ENCODE results near the gene ADTRP.

Gene ADTRP

DNA sequence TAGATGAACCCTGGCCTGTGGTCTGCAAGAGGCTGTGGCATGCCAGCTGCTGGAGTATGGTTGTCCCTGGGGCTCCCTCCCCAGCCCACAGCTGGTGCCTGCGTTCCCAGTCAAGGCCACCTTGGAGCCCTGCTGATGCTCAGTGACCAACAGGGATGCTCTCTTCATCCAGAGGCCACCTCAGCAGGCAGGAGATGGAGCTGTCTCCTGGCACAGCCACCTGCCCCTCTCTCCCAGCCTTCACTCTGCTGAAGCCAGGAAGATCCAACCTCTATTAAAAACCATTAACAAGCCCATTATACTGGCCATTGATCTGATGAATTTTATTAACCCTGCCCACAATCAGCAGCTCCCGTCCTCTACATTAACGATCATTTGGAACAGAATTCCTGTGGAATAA lies 40.4 kb downstream of the ADTRP start:
- no peak for ATAC-seq
- TF ChIP-seq GLIS3 (CRISPR knock-in tag; IDR thresholded peaks at IDR 0.05) (no peak), CREB5 (CRISPR knock-in tag; IDR thresholded peaks at IDR 0.05; ENCODE audit: low read depth) (no peak), OSR1 (CRISPR knock-in tag; IDR thresholded peaks at IDR 0.05) (no peak), CSDC2 (CRISPR knock-in tag; IDR thresholded peaks at IDR 0.05) (no peak), ZFP3 (CRISPR knock-in tag; IDR thresholded peaks at IDR 0.05) (no peak), BACH2 (CRISPR knock-in tag; IDR thresholded peaks at IDR 0.05; ENCODE audit: borderline replicate concordance) (no peak), SNAI2 (CRISPR knock-in tag; IDR thresholded peaks at IDR 0.05) (no peak), ZNF8 (CRISPR knock-in tag; IDR thresholded peaks at IDR 0.05) (no peak), ARNTL (CRISPR knock-in tag; IDR thresholded peaks at IDR 0.05; ENCODE audit: borderline replicate concordance, low read depth) (no peak), TCF4 (CRISPR knock-in tag; IDR thresholded peaks at IDR 0.05; ENCODE audit: borderline replicate concordance) (no peak), ZC3H10 (CRISPR knock-in tag; IDR thresholded peaks at IDR 0.05) (no peak), ZNF70 (CRISPR knock-in tag; IDR thresholded peaks at IDR 0.05) (no peak), RARB (CRISPR knock-in tag; IDR thresholded peaks at IDR 0.05) (no peak), ZNF565 (CRISPR knock-in tag; conservative IDR thresholded peaks at IDR 0.05; ENCODE audit: low read depth) (no peak)
- TF ChIP-seq, protein P1, sequence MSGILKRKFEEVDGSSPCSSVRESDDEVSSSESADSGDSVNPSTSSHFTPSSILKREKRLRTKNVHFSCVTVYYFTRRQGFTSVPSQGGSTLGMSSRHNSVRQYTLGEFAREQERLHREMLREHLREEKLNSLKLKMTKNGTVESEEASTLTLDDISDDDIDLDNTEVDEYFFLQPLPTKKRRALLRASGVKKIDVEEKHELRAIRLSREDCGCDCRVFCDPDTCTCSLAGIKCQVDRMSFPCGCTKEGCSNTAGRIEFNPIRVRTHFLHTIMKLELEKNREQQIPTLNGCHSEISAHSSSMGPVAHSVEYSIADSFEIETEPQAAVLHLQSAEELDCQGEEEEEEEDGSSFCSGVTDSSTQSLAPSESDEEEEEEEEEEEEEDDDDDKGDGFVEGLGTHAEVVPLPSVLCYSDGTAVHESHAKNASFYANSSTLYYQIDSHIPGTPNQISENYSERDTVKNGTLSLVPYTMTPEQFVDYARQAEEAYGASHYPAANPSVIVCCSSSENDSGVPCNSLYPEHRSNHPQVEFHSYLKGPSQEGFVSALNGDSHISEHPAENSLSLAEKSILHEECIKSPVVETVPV (CRISPR knock-in tag; IDR thresholded peaks at IDR 0.05), result no peak

DNA sequence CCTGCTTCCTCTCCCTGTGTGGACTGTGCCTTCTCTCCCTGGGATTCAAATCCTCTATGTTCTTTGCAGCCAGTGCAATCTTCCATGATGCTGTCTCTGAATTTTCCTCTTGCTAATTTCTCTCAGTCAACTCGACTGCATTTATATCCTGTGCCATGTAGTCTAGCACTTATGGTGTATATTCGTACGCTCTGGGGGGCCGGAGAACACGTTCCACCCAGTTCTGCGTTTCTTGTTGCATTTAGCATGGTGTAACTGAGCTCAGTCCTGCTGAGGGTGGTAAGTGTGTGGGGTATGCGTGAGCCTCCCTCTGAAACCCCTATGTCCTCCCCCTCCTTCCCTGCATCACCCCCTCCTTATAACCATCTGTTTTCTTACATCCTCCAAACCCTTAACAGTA lies 42.0 kb downstream of the ADTRP start:
- no peak for ATAC-seq
- TF ChIP-seq ISL1 (CRISPR knock-in tag; IDR thresholded peaks at IDR 0.05) (no peak), PPARA (CRISPR knock-in tag; IDR thresholded peaks at IDR 0.05; ENCODE audit: borderline replicate concordance) (no peak), ZNF70 (CRISPR knock-in tag; IDR thresholded peaks at IDR 0.05) (no peak), TCF4 (CRISPR knock-in tag; IDR thresholded peaks at IDR 0.05; ENCODE audit: borderline replicate concordance) (no peak), ZC3H10 (CRISPR knock-in tag; IDR thresholded peaks at IDR 0.05) (no peak), CREB5 (CRISPR knock-in tag; IDR thresholded peaks at IDR 0.05; ENCODE audit: low read depth) (no peak), ZFP30 (CRISPR knock-in tag; IDR thresholded peaks at IDR 0.05) (no peak), GLIS3 (CRISPR knock-in tag; IDR thresholded peaks at IDR 0.05) (no peak), SNAI2 (CRISPR knock-in tag; IDR thresholded peaks at IDR 0.05) (no peak)
- TF ChIP-seq, protein P1 (CRISPR knock-in tag; IDR thresholded peaks at IDR 0.05), result no peak
- TF ChIP-seq, protein P2, sequence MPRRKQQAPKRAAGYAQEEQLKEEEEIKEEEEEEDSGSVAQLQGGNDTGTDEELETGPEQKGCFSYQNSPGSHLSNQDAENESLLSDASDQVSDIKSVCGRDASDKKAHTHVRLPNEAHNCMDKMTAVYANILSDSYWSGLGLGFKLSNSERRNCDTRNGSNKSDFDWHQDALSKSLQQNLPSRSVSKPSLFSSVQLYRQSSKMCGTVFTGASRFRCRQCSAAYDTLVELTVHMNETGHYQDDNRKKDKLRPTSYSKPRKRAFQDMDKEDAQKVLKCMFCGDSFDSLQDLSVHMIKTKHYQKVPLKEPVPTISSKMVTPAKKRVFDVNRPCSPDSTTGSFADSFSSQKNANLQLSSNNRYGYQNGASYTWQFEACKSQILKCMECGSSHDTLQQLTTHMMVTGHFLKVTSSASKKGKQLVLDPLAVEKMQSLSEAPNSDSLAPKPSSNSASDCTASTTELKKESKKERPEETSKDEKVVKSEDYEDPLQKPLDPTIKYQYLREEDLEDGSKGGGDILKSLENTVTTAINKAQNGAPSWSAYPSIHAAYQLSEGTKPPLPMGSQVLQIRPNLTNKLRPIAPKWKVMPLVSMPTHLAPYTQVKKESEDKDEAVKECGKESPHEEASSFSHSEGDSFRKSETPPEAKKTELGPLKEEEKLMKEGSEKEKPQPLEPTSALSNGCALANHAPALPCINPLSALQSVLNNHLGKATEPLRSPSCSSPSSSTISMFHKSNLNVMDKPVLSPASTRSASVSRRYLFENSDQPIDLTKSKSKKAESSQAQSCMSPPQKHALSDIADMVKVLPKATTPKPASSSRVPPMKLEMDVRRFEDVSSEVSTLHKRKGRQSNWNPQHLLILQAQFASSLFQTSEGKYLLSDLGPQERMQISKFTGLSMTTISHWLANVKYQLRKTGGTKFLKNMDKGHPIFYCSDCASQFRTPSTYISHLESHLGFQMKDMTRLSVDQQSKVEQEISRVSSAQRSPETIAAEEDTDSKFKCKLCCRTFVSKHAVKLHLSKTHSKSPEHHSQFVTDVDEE (CRISPR knock-in tag; IDR thresholded peaks at IDR 0.05), result no peak

DNA sequence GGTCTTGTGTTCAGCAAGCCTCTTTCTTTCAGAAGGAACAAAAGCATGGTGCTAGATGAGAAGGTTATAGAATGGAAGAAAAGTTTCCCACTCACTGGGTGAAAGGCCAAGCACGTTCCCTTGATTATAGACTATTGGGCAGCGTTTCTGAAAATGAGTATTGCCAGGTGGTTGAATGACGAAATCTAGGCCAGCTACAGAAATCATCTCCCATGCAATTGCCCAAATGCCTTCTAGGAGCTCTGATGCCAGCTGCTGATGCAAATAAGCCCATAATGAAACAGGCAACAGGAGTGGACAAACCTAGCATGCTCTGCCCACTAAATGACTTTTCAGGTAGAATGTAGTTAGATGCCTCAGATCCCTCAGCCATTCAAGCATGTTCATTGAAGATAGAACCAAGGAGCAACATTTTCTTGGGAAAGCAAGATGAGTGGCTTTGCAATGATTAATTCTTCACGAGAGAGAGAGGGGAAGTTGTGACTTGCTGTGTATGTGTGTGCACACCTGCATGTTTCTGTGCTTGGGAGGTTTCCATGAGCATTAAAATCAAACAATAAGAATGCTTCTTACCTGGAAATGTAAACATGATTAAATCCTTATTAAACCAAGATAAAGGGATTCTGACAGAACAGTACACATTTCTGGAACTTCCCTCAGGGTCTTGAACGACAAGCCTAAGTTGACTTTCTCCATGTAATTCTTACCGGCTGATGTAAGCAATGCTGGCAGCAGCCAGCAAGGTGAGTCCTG lies 43.6 kb downstream of the ADTRP start:
- no peak for ATAC-seq
- TF ChIP-seq PATZ1 (CRISPR knock-in tag; IDR thresholded peaks at IDR 0.05; ENCODE audit: borderline replicate concordance), result no peak
- TF ChIP-seq SNAI2 (CRISPR knock-in tag; IDR thresholded peaks at IDR 0.05), result no peak
- no peak for TF ChIP-seq ZNF565 (CRISPR knock-in tag; conservative IDR thresholded peaks at IDR 0.05; ENCODE audit: low read depth)
- no peak for TF ChIP-seq ZFP3 (CRISPR knock-in tag; IDR thresholded peaks at IDR 0.05)
- TF ChIP-seq RARB (CRISPR knock-in tag; IDR thresholded peaks at IDR 0.05), result no peak
- TF ChIP-seq ZNF8 (CRISPR knock-in tag; IDR thresholded peaks at IDR 0.05), result no peak
- no peak for TF ChIP-seq BACH2 (CRISPR knock-in tag; IDR thresholded peaks at IDR 0.05; ENCODE audit: borderline replicate concordance)
- TF ChIP-seq, protein P2 (CRISPR knock-in tag; IDR thresholded peaks at IDR 0.05), result no peak
- no peak for TF ChIP-seq TOX (CRISPR knock-in tag; IDR thresholded peaks at IDR 0.05; ENCODE audit: borderline replicate concordance)
- TF ChIP-seq PPARA (CRISPR knock-in tag; IDR thresholded peaks at IDR 0.05; ENCODE audit: borderline replicate concordance), result no peak
- no peak for TF ChIP-seq ISL1 (CRISPR knock-in tag; IDR thresholded peaks at IDR 0.05)
- TF ChIP-seq ESRRG (CRISPR knock-in tag; IDR thresholded peaks at IDR 0.05), result no peak
- TF ChIP-seq TCF4 (CRISPR knock-in tag; IDR thresholded peaks at IDR 0.05; ENCODE audit: borderline replicate concordance), result no peak

All from SK-N-SH treated with all-trans-retinoic acid at 6 μM for 48 hours (cell line).